Activated CD4-positive, alpha-beta memory T cell treated with anti-CD3 and anti-CD28 coated beads, Interleukin-2, amount 10 ng/mL, durations not matched to agents 7 days and 5 days (primary cell): ENCODE data around the gene UBE4B. TPM values are rescaled to one million over a fixed set of nuclear protein-coding genes. Genes with fewer than 3 reads are reported as not detected.
"Not testable (repeated sequence)": the region's sequence is repeated elsewhere in the genome, so short reads cannot be mapped to it uniquely, and the experiment has no call there.

Source experiments
- CTCF ChIA-PET: fragments of 350-600 bp; sonication (Branson Sonifier 250); formaldehyde crosslinking; loops from one replicate; lab custom pipeline; 2021; ENCODE audit warnings: antibody characterized with exemption, inconsistent platforms; lab: Charles Lee
- POLR2A ChIA-PET: fragments of 350-600 bp; sonication (Branson Sonifier 250); formaldehyde crosslinking; loops from one replicate; lab custom pipeline; 2021; ENCODE audit warnings: antibody characterized with exemption; lab: Charles Lee
- DNase-seq: peaks from one replicate; pipeline ENCODE4 v3.0.0-alpha.2; 2020
- H3K27ac Mint-ChIP-seq: one replicate; pipeline ENCODE4 v1.8.0; 2021; ENCODE audit warnings: mild to moderate bottlenecking, mixed read lengths
- H3K27me3 Mint-ChIP-seq: one replicate; pipeline ENCODE4 v1.8.0; 2021; ENCODE audit warnings: mixed read lengths
- H3K36me3 Mint-ChIP-seq: one replicate; pipeline ENCODE4 v1.8.0; 2021; ENCODE audit warnings: low read depth, mixed read lengths
- H3K4me1 Mint-ChIP-seq: one replicate; pipeline ENCODE4 v1.8.0; 2021; ENCODE audit warnings: mixed read lengths
- H3K4me3 Mint-ChIP-seq: one replicate; pipeline ENCODE4 v1.8.0; 2021; ENCODE audit warnings: mild to moderate bottlenecking, mixed read lengths
- H3K9me3 Mint-ChIP-seq: one replicate; pipeline ENCODE4 v1.8.0; 2021; ENCODE audit warnings: mixed read lengths
- total RNA-seq, 2 experiments: library from RNA; stranded (reverse); gene quantifications; one replicate each; pipeline ENCODE4 v1.2.3, GENCODE V29; 2021

The UBE4B gene
- total RNA-seq, result 10 to 100 TPM; 28.2 to 31.3 TPM

GRCh38 chr1:10032590-10033358 is at the start of gene UBE4B:
Gene UBE4B, plus strand, starts transcription at chr1:10032958. Its CDS starts 713 bp downstream, at chr1:10033671.
- DNase-seq, result peak; percentile 99
- Mint-ChIP-seq H3K36me3 (peaks cover 8% of the 10 kb centered on the region), H3K4me3 (peak within 1 kb of the TSS; percentile 97), H3K27ac (peak within 1 kb of the TSS; percentile 89), H3K27me3 (no peaks in the 10 kb centered on the region), H3K4me1 (peaks cover 30% of the 10 kb centered on the region), H3K9me3 (no peaks in the 10 kb centered on the region)
- POLR2A ChIA-PET, result interaction anchor here (0.9 to 1.7 kb wide), 3 partner anchors 15 to 124 kb away, joined by 3 to 7 read pairs (median 3); partner anchors contain the start of genes LZIC and NMNAT1
- CTCF ChIA-PET, result interaction anchor here (1.0 to 1.3 kb wide), 3 partner anchors 42 to 305 kb away, joined by 3 to 4 read pairs (median 3); partner anchors contain the start of genes LZIC and NMNAT1

DNA sequence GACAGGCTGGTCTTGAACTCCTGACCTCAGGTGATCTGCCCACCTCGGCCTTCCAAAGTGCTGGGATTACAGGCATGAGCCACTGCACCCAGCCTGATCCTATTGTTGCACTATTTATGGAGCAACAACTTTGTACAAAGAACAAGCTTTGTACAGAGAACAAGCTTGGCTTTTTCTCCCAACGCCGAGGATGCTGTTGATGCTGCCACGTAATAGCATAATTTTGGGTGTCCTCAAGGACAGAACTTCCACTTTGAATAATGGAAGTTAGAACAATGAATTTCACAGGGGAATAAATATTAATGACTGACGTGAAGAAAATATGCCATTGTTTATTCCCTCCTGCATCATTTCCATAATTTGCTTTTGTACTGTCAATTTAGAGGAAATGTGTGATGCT is 48.5 kb upstream of the UBE4B start:
- ChIA-PET POLR2A (no interaction called here), CTCF (interaction anchor here (1.5 kb wide), 1 partner anchor 198 kb away, joined by 3 read pairs; no protein-coding TSS in a partner anchor)
- H3K4me3 Mint-ChIP-seq, result no peak overlapping the region
- H3K36me3 Mint-ChIP-seq, result peaks cover 5% of the 10 kb centered on the region
- H3K27ac Mint-ChIP-seq, result no peak overlapping the region
- no peaks in the 10 kb centered on the region for H3K4me1 Mint-ChIP-seq
- H3K27me3 Mint-ChIP-seq, result no peaks in the 10 kb centered on the region
- DNase-seq, result no peak
- no peaks in the 10 kb centered on the region for H3K9me3 Mint-ChIP-seq

- CTCF ChIA-PET, result interaction anchor here (1.5 kb wide), 1 partner anchor 199 kb away, joined by 3 read pairs; no protein-coding TSS in a partner anchor
- POLR2A ChIA-PET, result no interaction called here
- no peak overlapping the region for H3K4me3 Mint-ChIP-seq
- H3K9me3 Mint-ChIP-seq, result no peaks in the 10 kb centered on the region
- no peaks in the 10 kb centered on the region for H3K4me1 Mint-ChIP-seq
- H3K27ac Mint-ChIP-seq, result no peak overlapping the region
- no peak for DNase-seq
- peaks cover 5% of the 10 kb centered on the region for H3K36me3 Mint-ChIP-seq
- H3K27me3 Mint-ChIP-seq, result no peaks in the 10 kb centered on the region
These were observed 47.8 kb upstream of the UBE4B start for GRCh38 chr1:9985001-9985400.

DNA sequence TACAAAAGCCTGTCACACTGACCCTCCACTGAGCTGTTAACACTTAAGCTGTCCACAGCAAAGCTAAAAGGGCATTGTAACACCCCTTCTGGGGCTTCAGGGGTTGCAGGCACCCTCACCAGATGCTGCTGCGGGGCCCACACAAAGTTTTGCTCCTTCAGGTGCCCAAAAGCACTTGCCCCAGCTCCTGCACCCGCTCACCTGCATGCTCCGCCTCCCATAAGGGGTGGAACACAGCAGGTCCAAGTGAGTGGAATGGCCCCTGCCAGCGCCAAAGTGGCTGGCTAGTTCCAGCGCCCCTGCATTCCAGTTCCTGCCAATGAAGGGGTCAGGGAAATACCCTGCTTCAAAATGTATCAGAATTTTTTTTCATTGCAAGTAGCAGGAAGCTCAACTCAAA is 43.0 kb upstream of the UBE4B start:
- CTCF ChIA-PET, result no interaction called here
- no peak for DNase-seq
- no peaks in the 10 kb centered on the region for H3K9me3 Mint-ChIP-seq
- no peak overlapping the region for H3K4me3 Mint-ChIP-seq
- peaks cover 5% of the 10 kb centered on the region for H3K4me1 Mint-ChIP-seq
- no peak overlapping the region for H3K27ac Mint-ChIP-seq
- POLR2A ChIA-PET, result no interaction called here
- H3K27me3 Mint-ChIP-seq, result peaks cover 9% of the 10 kb centered on the region
- no peaks in the 10 kb centered on the region for H3K36me3 Mint-ChIP-seq

DNA sequence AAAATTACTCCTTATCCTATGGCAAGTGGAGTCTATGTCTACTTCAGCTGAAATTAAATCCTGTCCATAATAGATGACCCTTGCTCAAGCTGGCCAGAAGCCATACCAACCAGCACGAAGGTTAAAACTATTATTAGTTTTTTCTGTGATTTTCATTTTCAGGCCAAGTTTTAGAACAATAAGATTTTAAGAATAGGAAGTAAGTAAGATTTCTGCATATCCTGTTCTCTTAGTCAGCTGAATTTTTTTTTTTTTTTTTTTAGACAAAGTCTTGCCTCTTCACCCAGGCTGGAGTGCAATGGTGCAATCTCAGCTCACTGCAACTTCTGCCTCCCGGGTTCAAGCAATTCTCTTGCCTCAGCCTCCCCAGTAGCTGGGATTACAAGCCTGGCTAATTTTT is 41.8 kb upstream of the UBE4B start:
- Mint-ChIP-seq H3K36me3 (no peaks in the 10 kb centered on the region), H3K4me1 (peaks cover 5% of the 10 kb centered on the region), H3K27ac (no peak overlapping the region), H3K4me3 (no peak overlapping the region), H3K9me3 (no peaks in the 10 kb centered on the region), H3K27me3 (peaks cover 9% of the 10 kb centered on the region)
- ChIA-PET CTCF (interaction anchor here (1.1 kb wide), 1 partner anchor 40 kb away, joined by 4 read pairs; no protein-coding TSS in a partner anchor), POLR2A (no interaction called here)
- no peak for DNase-seq

DNA sequence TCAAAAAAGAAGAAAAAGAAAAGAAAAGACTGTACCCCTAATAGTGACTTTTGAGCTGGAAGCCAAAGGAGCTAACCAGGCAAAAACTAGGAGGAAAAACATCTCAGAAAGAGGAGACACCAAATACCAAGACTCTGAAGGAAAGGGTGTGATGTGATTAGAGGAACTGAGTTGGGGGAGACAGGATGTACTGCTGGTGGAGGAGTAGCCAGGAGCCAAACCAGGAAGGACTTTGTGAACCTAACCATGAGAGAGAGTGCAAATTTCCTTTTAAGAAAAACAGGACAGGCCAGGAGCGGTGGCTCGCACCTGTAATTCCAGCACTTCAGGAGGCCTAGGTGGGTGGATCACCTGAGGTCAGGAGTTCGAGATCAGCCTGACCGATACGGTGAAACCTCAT is 39.8 kb upstream of the UBE4B start:
- ChIA-PET POLR2A (no interaction called here), CTCF (no interaction called here)

DNA sequence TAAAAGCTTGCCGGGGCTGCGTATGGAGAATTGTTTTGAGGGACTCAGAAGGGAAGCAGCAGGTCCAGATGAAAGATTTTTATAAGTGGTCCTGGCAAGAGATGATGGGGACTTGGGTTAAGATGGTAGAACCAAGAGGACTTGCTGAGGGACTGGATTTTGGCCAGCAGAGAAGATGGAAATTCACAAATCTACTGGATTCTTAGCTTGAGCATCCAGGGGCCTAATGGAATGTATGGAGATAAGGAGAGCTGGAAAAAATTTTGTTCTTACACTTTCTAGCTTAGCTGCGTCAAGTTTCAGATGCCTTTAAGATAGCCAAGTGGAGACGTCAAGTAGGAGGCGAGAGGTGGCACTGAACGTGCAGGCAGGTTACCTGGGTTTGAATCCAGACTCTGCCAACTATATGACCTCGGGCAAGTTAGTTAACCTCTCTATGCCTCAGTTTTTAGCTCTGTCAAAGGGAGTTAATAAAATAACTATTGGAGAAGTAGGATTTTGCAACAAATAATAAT is 39.1 kb upstream of the UBE4B start:
- peaks cover 24% of the 10 kb centered on the region for H3K27me3 Mint-ChIP-seq
- CTCF ChIA-PET, result no interaction called here

More for the DNA sequence above, 39.8 kb upstream of the UBE4B start:
- no peak overlapping the region for H3K4me3 Mint-ChIP-seq
- no peak for DNase-seq
- H3K27me3 Mint-ChIP-seq, result peaks cover 17% of the 10 kb centered on the region
- H3K36me3 Mint-ChIP-seq, result no peaks in the 10 kb centered on the region
- no peak overlapping the region for H3K27ac Mint-ChIP-seq
- no peaks in the 10 kb centered on the region for H3K9me3 Mint-ChIP-seq
- peaks cover 11% of the 10 kb centered on the region for H3K4me1 Mint-ChIP-seq

DNA sequence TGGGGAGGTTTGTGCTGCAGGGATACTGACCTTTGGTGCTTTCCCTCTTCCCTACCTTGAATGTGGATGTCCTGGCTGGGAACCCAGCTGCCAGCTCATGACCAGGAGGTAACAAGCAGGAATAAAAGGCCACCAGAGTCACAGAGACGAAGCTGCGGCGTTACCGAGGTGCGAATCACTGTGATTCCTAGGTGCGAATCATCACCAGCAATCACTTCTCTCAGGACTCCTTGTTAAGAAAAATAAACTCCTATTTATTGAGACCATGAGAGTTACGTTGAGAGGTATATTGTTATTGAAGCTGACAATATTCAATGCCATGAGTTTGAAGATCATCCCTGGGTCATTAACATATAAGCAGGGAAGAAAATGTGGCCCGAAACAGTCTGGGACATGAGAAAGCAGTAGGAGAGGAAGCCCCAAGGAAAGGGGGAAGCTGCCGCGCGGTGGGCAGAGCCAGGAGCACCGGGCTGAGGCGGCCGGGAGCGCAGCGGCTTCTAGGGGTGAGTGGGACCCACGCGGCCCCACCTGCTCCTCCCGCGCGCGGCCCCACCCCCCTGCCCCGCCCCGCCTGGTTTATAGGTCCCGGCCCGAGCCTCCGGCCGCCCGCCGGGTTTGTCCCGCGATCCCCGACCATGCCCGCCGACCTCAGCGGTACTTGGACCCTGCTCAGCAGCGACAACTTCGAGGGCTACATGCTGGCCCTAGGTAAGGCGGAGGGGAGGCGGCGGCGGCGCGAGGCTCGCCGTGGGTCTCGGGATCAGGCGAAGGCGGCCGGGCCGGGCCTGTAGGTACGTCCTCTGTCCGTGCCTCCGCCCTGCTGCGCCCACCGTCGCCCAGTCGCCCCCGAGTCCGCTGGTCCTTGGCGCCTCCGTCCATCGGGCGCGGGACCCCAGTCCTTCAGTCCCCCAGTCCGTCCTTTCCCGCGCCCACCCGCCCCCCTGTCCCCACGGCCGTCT is 35.9 kb upstream of the UBE4B start, which contains the start of gene RBP7:
RBP7 (plus strand) TSS at position 605 of the 959 bp plus-strand sequence; CDS start at position 636, 31 bp downstream.
- CTCF ChIA-PET, result interaction anchor here (0.5 kb wide), 1 partner anchor 949 kb away, joined by 3 read pairs; no protein-coding TSS in a partner anchor
- H3K27me3 Mint-ChIP-seq, result peaks cover 36% of the 10 kb centered on the region
- no peak for DNase-seq
- peak within 1 kb of the TSS; percentile 61 for H3K4me3 Mint-ChIP-seq
- H3K9me3 Mint-ChIP-seq, result peaks cover 2% of the 10 kb centered on the region
- H3K36me3 Mint-ChIP-seq, result no peaks in the 10 kb centered on the region
- POLR2A ChIA-PET, result no interaction called here
- H3K27ac Mint-ChIP-seq, result no peak within 1 kb of the TSS
- peaks cover 12% of the 10 kb centered on the region for H3K4me1 Mint-ChIP-seq

More for the DNA sequence above, 39.1 kb upstream of the UBE4B start:
- Mint-ChIP-seq H3K4me1 (peaks cover 15% of the 10 kb centered on the region), H3K27ac (no peak overlapping the region), H3K9me3 (no peaks in the 10 kb centered on the region), H3K36me3 (no peaks in the 10 kb centered on the region), H3K4me3 (no peak overlapping the region)
- POLR2A ChIA-PET, result no interaction called here
- DNase-seq, result no peak

- no peak for DNase-seq
- Mint-ChIP-seq H3K27ac (no peak overlapping the region), H3K9me3 (peaks cover 2% of the 10 kb centered on the region), H3K36me3 (no peaks in the 10 kb centered on the region), H3K4me3 (no peak overlapping the region), H3K4me1 (peaks cover 12% of the 10 kb centered on the region), H3K27me3 (peaks cover 31% of the 10 kb centered on the region)
- CTCF ChIA-PET, result no interaction called here
- POLR2A ChIA-PET, result no interaction called here
These were observed 31.6 kb upstream of the UBE4B start for GRCh38 chr1:10001016-10001665.

DNA sequence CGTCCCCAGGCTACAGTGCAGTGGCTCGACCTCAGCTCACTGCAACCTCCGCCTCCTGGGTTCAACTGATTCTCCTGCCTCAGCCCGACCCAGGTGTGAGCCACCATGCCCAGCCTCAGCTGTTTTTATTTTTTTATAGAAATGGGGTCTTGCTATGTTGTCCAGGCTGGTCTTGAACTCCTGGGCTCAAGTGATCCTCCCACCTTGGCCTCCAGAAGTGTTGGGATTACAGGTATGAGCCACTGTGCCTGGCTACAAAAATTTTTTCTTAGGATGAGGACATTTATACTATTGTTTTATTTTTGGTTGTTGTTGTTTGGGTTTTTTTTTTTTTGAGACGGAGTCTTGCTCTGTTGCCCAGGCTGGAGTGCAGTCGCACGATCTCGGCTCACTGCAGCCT is 27.5 kb upstream of the UBE4B start:
- CTCF ChIA-PET, H3K9me3 Mint-ChIP-seq, H3K4me3 Mint-ChIP-seq, H3K36me3 Mint-ChIP-seq, H3K27ac Mint-ChIP-seq, POLR2A ChIA-PET, DNase-seq, H3K4me1 Mint-ChIP-seq: not testable (repeated sequence)
- peaks cover 11% of the 10 kb centered on the region for H3K27me3 Mint-ChIP-seq

DNA sequence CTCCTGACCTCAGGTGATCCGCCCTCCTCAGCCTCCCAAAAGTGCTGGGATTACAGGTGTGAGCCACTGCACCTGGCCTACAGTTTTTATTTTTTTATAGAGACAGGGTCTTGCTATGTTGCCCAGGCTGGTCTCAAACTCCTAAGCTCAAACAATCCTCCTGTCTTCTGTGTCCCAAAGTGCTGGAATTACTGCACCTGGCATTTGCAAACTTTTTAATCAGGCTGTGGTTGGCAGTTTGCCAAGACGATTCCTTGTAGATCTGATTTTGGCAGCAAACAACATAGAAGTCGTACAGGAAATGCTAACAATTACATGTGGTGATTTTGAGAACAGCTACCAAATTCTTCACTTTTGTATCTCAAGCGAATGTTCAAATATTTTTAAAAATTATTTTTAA is 25.6 kb upstream of the UBE4B start:
- ChIA-PET POLR2A (no interaction called here), CTCF (no interaction called here)
- no peaks in the 10 kb centered on the region for H3K9me3 Mint-ChIP-seq
- no peak overlapping the region for H3K4me3 Mint-ChIP-seq
- DNase-seq, result no peak
- no peaks in the 10 kb centered on the region for H3K4me1 Mint-ChIP-seq
- H3K36me3 Mint-ChIP-seq, result no peaks in the 10 kb centered on the region
- no peak overlapping the region for H3K27ac Mint-ChIP-seq
- H3K27me3 Mint-ChIP-seq, result peaks cover 4% of the 10 kb centered on the region

DNA sequence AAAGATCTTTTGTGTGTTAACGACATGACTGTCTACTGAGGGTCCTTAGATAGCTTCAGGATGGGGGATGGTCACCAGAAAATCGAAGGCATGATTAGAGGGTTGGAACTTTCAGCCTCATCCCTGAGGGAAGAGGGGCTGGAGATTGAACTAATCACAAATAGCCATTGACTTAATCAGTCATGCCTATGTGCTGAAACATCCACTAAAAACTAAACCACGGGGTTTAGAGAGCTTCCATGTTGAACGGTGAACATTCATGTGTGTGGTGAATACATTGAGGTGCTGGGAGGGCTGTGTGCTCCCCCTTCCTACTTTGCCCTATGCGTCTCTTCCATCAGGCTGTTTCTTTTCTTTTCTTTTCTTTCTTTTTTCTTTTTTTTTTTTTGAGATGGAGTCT is 18.7 kb upstream of the UBE4B start:
- no peak for DNase-seq
- H3K4me3 Mint-ChIP-seq, result no peak overlapping the region
- peaks cover 4% of the 10 kb centered on the region for H3K4me1 Mint-ChIP-seq
- peaks cover 7% of the 10 kb centered on the region for H3K27me3 Mint-ChIP-seq
- H3K36me3 Mint-ChIP-seq, result no peaks in the 10 kb centered on the region
- H3K9me3 Mint-ChIP-seq, result no peaks in the 10 kb centered on the region
- ChIA-PET POLR2A (no interaction called here), CTCF (no interaction called here)
- no peak overlapping the region for H3K27ac Mint-ChIP-seq
